Amygdala (tissue), 56 donors: ENCODE results near the gene SF3B3.
A peak's percentile ranks its signal among the peaks of the same experiment; 100 is the strongest.
"Not testable (repeated sequence)": the region's sequence is repeated elsewhere in the genome, so short reads cannot be mapped to it uniquely, and the experiment has no call there.

Source experiments
- DNase-seq, 56 donors: peaks; one replicate each; lab custom pipeline; 2025; lab: John Stamatoyannopoulos, UW

Gene SF3B3

GRCh38 chr16:70582280-70582978, 58.8 kb downstream of the SF3B3 start:
- DNase-seq = no peak

- no peak for DNase-seq
Measured at GRCh38 chr16:70586731-70587130, 63.1 kb downstream of the SF3B3 start.

GRCh38 chr16:70588565-70588964, 64.9 kb downstream of the SF3B3 start:
- DNase-seq = no peak

- DNase-seq = not testable (repeated sequence)
Measured at GRCh38 chr16:70589416-70589815, 65.8 kb downstream of the SF3B3 start.

- DNase-seq = no peak
Measured at GRCh38 chr16:70589998-70590471, 66.4 kb downstream of the SF3B3 start.

- DNase-seq = no peak
Measured at GRCh38 chr16:70590722-70591415, 67.3 kb downstream of the SF3B3 start.

GRCh38 chr16:70591615-70592014, 68.0 kb downstream of the SF3B3 start:
- DNase-seq = no peak

- no peak for DNase-seq
Measured at GRCh38 chr16:70592106-70592571, 68.5 kb downstream of the SF3B3 start.

GRCh38 chr16:70593544-70593943, 69.9 kb downstream of the SF3B3 start:
- DNase-seq = no peak

- no peak for DNase-seq
Measured at GRCh38 chr16:70594569-70594968, 71.0 kb downstream of the SF3B3 start.

- DNase-seq = no peak
Measured at GRCh38 chr16:70597135-70597835, 73.7 kb downstream of the SF3B3 start.

- DNase-seq = no peak
Measured at GRCh38 chr16:70598937-70599503, 75.4 kb downstream of the SF3B3 start.

- no peak for DNase-seq
Measured at GRCh38 chr16:70600730-70601129, 77.1 kb downstream of the SF3B3 start.

GRCh38 chr16:70601576-70602575, 78.3 kb downstream of the SF3B3 start:
- DNase-seq = no peak

- DNase-seq = no peak
Measured at GRCh38 chr16:70602831-70603230, 79.2 kb downstream of the SF3B3 start.

- DNase-seq = peak in 1 of 56 donors; percentile 23
Measured at GRCh38 chr16:70604407-70605282, 81.0 kb downstream of the SF3B3 start.

- no peak for DNase-seq
Measured at GRCh38 chr16:70605283-70605657, 81.7 kb downstream of the SF3B3 start.

GRCh38 chr16:70608521-70608920, 84.9 kb downstream of the SF3B3 start:
- DNase-seq = no peak
